ENCODE results near the gene TNIK. TPM values are rescaled to one million over a fixed set of nuclear protein-coding genes. Genes with fewer than 3 reads are reported as not detected.

TNIK gene
- total and polyA plus RNA-seq, 2 experiments from 2014 or later = 14.6 to 34.3 TPM

DNA sequence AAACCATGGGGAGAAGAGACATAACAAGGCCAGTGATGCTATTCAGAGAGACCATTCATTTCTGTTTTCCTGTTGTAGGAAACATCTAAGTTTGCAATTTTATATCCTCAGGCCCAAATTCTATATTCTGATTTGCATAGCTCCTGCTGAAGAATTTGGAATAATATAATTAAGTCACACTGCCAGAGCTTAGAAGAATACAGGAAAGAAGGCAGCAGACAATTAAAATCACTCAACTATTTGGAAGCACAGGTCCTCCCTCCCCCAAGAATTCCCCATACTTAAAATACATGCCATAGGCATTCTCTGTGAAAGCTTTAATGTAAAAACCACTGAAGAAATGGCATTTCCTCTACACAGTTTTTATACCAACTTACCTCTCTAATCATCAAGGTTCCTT is 366.7 kb downstream of the TNIK start (continued):
- TF ChIP-seq, protein P1, sequence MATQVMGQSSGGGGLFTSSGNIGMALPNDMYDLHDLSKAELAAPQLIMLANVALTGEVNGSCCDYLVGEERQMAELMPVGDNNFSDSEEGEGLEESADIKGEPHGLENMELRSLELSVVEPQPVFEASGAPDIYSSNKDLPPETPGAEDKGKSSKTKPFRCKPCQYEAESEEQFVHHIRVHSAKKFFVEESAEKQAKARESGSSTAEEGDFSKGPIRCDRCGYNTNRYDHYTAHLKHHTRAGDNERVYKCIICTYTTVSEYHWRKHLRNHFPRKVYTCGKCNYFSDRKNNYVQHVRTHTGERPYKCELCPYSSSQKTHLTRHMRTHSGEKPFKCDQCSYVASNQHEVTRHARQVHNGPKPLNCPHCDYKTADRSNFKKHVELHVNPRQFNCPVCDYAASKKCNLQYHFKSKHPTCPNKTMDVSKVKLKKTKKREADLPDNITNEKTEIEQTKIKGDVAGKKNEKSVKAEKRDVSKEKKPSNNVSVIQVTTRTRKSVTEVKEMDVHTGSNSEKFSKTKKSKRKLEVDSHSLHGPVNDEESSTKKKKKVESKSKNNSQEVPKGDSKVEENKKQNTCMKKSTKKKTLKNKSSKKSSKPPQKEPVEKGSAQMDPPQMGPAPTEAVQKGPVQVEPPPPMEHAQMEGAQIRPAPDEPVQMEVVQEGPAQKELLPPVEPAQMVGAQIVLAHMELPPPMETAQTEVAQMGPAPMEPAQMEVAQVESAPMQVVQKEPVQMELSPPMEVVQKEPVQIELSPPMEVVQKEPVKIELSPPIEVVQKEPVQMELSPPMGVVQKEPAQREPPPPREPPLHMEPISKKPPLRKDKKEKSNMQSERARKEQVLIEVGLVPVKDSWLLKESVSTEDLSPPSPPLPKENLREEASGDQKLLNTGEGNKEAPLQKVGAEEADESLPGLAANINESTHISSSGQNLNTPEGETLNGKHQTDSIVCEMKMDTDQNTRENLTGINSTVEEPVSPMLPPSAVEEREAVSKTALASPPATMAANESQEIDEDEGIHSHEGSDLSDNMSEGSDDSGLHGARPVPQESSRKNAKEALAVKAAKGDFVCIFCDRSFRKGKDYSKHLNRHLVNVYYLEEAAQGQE (IDR thresholded peaks at IDR 0.05; ENCODE audit: unreplicated experiment) = no peak

DNA sequence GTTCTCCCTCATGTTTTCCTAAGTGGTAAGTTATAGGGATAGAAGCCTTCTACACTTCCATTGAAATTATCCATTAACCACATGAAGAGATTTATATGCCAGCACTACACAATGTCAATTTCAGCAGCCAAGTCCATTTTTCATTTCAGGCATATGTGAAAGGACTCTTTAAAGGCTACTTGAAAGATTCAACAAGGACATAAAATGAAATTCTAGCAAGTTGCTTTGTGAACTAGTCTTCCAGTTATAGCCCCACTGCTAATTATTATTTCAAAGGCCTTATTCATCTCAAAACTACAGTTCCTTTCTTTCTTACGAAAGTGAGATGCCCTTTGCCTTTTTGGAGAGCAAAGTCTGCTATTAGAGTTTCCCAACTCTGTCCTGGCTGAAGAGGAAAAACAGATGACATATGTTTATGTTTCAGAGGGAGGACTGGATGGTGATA is 367.7 kb downstream of the TNIK start:
- Histone ChIP-seq H3K79me2 (replicated peaks; ENCODE audit: insufficient read depth) (no peaks in the 10 kb centered on the region), H3K27ac (ENCODE audit: low read depth) (no peak overlapping the region)

More for the DNA sequence above, 367.7 kb downstream of the TNIK start:
- H4K20me1 ChIP-seq (replicated peaks; ENCODE audit: insufficient read depth) = 0 out of 2 replicates have a peak, but pooled peaks cover 3% of the 10 kb centered on the region
- no peak overlapping the region for H3K4me3 ChIP-seq
- no peaks in the 10 kb centered on the region for H3K36me3 ChIP-seq (ENCODE audit: insufficient read depth)
- ATAC-seq (no peak), DNase-seq (ENCODE audit: low spot score) (no peak)
- H3K27me3 Mint-ChIP-seq (ENCODE audit: insufficient read depth, low read depth, poor library complexity) = peaks cover 1% of the 10 kb centered on the region
- no peak overlapping the region for H3K4me3 Mint-ChIP-seq
- H3K4me1 Mint-ChIP-seq = peaks cover 14% of the 10 kb centered on the region
- H3K4me2 ChIP-seq = no peak overlapping the region
- no peak overlapping the region for H3K27ac Mint-ChIP-seq
- H3K9me3 Mint-ChIP-seq = no peaks in the 10 kb centered on the region; the same call in 2 of the 3 replicates
- no peaks in the 10 kb centered on the region for H3F3A ChIP-seq (replicated peaks; ENCODE audit: low read depth)
- 0 out of 2 replicates have a peak, but pooled peaks cover 12% of the 10 kb centered on the region for H3K4me1 ChIP-seq (ENCODE audit: insufficient read depth)
- H3K27me3 ChIP-seq (ENCODE audit: insufficient read depth) = no peaks in the 10 kb centered on the region
- no peak overlapping the region for H2AFZ ChIP-seq
- H3K36me3 Mint-ChIP-seq (ENCODE audit: low read depth) = peaks cover 30% of the 10 kb centered on the region
- no peaks in the 10 kb centered on the region for H3K9me2 ChIP-seq (ENCODE audit: insufficient read depth)
- TF ChIP-seq, protein P2, sequence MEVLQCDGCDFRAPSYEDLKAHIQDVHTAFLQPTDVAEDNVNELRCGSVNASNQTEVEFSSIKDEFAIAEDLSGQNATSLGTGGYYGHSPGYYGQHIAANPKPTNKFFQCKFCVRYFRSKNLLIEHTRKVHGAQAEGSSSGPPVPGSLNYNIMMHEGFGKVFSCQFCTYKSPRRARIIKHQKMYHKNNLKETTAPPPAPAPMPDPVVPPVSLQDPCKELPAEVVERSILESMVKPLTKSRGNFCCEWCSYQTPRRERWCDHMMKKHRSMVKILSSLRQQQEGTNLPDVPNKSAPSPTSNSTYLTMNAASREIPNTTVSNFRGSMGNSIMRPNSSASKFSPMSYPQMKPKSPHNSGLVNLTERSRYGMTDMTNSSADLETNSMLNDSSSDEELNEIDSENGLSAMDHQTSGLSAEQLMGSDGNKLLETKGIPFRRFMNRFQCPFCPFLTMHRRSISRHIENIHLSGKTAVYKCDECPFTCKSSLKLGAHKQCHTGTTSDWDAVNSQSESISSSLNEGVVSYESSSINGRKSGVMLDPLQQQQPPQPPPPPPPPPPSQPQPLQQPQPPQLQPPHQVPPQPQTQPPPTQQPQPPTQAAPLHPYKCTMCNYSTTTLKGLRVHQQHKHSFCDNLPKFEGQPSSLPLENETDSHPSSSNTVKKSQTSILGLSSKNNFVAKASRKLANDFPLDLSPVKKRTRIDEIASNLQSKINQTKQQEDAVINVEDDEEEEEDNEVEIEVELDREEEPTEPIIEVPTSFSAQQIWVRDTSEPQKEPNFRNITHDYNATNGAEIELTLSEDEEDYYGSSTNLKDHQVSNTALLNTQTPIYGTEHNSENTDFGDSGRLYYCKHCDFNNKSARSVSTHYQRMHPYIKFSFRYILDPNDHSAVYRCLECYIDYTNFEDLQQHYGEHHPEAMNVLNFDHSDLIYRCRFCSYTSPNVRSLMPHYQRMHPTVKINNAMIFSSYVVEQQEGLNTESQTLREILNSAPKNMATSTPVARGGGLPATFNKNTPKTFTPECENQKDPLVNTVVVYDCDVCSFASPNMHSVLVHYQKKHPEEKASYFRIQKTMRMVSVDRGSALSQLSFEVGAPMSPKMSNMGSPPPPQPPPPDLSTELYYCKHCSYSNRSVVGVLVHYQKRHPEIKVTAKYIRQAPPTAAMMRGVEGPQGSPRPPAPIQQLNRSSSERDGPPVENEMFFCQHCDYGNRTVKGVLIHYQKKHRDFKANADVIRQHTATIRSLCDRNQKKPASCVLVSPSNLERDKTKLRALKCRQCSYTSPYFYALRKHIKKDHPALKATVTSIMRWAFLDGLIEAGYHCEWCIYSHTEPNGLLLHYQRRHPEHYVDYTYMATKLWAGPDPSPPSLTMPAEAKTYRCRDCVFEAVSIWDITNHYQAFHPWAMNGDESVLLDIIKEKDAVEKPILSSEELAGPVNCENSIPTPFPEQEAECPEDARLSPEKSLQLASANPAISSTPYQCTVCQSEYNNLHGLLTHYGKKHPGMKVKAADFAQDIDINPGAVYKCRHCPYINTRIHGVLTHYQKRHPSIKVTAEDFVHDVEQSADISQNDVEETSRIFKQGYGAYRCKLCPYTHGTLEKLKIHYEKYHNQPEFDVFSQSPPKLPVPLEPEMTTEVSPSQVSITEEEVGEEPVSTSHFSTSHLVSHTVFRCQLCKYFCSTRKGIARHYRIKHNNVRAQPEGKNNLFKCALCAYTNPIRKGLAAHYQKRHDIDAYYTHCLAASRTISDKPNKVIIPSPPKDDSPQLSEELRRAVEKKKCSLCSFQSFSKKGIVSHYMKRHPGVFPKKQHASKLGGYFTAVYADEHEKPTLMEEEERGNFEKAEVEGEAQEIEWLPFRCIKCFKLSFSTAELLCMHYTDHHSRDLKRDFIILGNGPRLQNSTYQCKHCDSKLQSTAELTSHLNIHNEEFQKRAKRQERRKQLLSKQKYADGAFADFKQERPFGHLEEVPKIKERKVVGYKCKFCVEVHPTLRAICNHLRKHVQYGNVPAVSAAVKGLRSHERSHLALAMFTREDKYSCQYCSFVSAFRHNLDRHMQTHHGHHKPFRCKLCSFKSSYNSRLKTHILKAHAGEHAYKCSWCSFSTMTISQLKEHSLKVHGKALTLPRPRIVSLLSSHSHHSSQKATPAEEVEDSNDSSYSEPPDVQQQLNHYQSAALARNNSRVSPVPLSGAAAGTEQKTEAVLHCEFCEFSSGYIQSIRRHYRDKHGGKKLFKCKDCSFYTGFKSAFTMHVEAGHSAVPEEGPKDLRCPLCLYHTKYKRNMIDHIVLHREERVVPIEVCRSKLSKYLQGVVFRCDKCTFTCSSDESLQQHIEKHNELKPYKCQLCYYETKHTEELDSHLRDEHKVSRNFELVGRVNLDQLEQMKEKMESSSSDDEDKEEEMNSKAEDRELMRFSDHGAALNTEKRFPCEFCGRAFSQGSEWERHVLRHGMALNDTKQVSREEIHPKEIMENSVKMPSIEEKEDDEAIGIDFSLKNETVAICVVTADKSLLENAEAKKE (CRISPR knock-in tag; IDR thresholded peaks at IDR 0.05) = no peak
- no peak for TF ChIP-seq EZH2 (IDR thresholded peaks at IDR 0.05; ENCODE audit: low read depth, unreplicated experiment)
- TF ChIP-seq, protein P3, sequence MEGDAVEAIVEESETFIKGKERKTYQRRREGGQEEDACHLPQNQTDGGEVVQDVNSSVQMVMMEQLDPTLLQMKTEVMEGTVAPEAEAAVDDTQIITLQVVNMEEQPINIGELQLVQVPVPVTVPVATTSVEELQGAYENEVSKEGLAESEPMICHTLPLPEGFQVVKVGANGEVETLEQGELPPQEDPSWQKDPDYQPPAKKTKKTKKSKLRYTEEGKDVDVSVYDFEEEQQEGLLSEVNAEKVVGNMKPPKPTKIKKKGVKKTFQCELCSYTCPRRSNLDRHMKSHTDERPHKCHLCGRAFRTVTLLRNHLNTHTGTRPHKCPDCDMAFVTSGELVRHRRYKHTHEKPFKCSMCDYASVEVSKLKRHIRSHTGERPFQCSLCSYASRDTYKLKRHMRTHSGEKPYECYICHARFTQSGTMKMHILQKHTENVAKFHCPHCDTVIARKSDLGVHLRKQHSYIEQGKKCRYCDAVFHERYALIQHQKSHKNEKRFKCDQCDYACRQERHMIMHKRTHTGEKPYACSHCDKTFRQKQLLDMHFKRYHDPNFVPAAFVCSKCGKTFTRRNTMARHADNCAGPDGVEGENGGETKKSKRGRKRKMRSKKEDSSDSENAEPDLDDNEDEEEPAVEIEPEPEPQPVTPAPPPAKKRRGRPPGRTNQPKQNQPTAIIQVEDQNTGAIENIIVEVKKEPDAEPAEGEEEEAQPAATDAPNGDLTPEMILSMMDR (conservative IDR thresholded peaks at IDR 0.05; ENCODE audit: low read depth in 2 of 2) = no peak
